ENCODE measurements around the gene DNAH6. TPM values are rescaled to one million over a fixed set of nuclear protein-coding genes. Genes with fewer than 3 reads are reported as not detected.

The DNAH6 gene
- total RNA-seq, 4 donors from 2014 or later: 0.04 to 0.67 (median 0.27) TPM

GRCh38 chr2:84697895-84698294 is 181.6 kb downstream of the DNAH6 start:
- H3K4me3 ChIP-seq: no peak overlapping the region
- H3K27ac ChIP-seq: no peak overlapping the region
- WGBS, 2 donors (ENCODE audit: low coverage in 1 of 2): 47 to 49% methylated on average over 2 of the region's 2 CpGs
- ATAC-seq: no peak
- H3K9me3 ChIP-seq: no peaks in the 10 kb centered on the region
- no peaks in the 10 kb centered on the region for H3K4me1 ChIP-seq
- no peaks in the 10 kb centered on the region for H3K27me3 ChIP-seq
- TF ChIP-seq CTCF (IDR thresholded peaks at IDR 0.05): no peak
- no peak for TF ChIP-seq EP300 (IDR thresholded peaks at IDR 0.05)
- no peak for TF ChIP-seq POLR2AphosphoS5 (IDR thresholded peaks at IDR 0.05)
- no peak for TF ChIP-seq POLR2A (IDR thresholded peaks at IDR 0.05)
- H3K36me3 ChIP-seq: no peaks in the 10 kb centered on the region

- TF ChIP-seq CTCF (IDR thresholded peaks at IDR 0.05) (no peak), POLR2A (IDR thresholded peaks at IDR 0.05) (no peak), POLR2AphosphoS5 (IDR thresholded peaks at IDR 0.05) (no peak), EP300 (IDR thresholded peaks at IDR 0.05) (no peak)
Measured at GRCh38 chr2:84700006-84700405, 183.7 kb downstream of the DNAH6 start.

GRCh38 chr2:84701880-84702279 is 185.6 kb downstream of the DNAH6 start:
- Histone ChIP-seq H3K27ac (no peak overlapping the region), H3K4me3 (no peak overlapping the region), H3K27me3 (no peaks in the 10 kb centered on the region), H3K36me3 (no peaks in the 10 kb centered on the region), H3K9me3 (no peaks in the 10 kb centered on the region), H3K4me1 (no peaks in the 10 kb centered on the region)
- 40 to 71% methylated on average over 1 of the region's 1 CpG for WGBS, 2 donors (ENCODE audit: low coverage in 1 of 2)
- no peak for ATAC-seq
- TF ChIP-seq CTCF (IDR thresholded peaks at IDR 0.05) (no peak), EP300 (IDR thresholded peaks at IDR 0.05) (no peak)

More at GRCh38 chr2:84700006-84700405, 183.7 kb downstream of the DNAH6 start:
- Histone ChIP-seq H3K27me3 (no peaks in the 10 kb centered on the region), H3K4me1 (no peaks in the 10 kb centered on the region), H3K9me3 (no peaks in the 10 kb centered on the region), H3K4me3 (no peak overlapping the region), H3K36me3 (no peaks in the 10 kb centered on the region), H3K27ac (no peak overlapping the region)
- WGBS, 2 donors (ENCODE audit: low coverage in 1 of 2): 82 to 89% methylated on average over 2 to 3 of the region's 3 CpGs
- ATAC-seq: no peak

- H3K27me3 ChIP-seq: no peaks in the 10 kb centered on the region
- no peak overlapping the region for H3K27ac ChIP-seq
- no peak overlapping the region for H3K4me3 ChIP-seq
- H3K36me3 ChIP-seq: no peaks in the 10 kb centered on the region
- ATAC-seq: no peak
- WGBS, 2 donors (ENCODE audit: low coverage in 1 of 2): 75 to 100% methylated on average over 2 to 3 of the region's 3 CpGs
- TF ChIP-seq POLR2AphosphoS5 (IDR thresholded peaks at IDR 0.05) (no peak), EP300 (IDR thresholded peaks at IDR 0.05) (no peak), POLR2A (IDR thresholded peaks at IDR 0.05) (no peak), CTCF (IDR thresholded peaks at IDR 0.05) (no peak)
- no peaks in the 10 kb centered on the region for H3K4me1 ChIP-seq
- H3K9me3 ChIP-seq: no peaks in the 10 kb centered on the region
Measured at GRCh38 chr2:84702941-84703340, 186.6 kb downstream of the DNAH6 start.

DNA sequence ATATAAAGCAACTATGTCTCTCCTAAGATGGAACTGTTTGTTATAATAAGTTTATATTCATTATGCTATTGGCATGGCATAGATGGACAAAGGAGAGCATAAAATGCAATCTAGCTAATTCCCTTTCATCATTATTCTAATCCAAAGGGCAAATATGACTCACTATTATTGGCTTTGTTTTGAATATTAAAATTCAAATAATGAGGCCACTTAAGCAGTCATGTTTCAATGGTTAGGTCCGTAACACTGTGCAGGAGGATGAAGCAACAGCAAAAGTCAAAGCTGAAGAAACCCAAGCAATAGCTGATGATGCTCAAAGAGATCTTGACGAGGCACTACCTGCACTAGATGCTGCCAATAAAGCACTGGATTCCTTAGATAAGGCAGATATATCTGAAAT is 187.5 kb downstream of the DNAH6 start:
- no peaks in the 10 kb centered on the region for H3K9me3 ChIP-seq
- H3K27me3 ChIP-seq: no peaks in the 10 kb centered on the region
- ATAC-seq: no peak
- H3K36me3 ChIP-seq: no peaks in the 10 kb centered on the region
- H3K4me1 ChIP-seq: no peaks in the 10 kb centered on the region
- TF ChIP-seq POLR2A (IDR thresholded peaks at IDR 0.05) (no peak), CTCF (IDR thresholded peaks at IDR 0.05) (no peak), EP300 (IDR thresholded peaks at IDR 0.05) (no peak), POLR2AphosphoS5 (IDR thresholded peaks at IDR 0.05) (no peak)
- no peak overlapping the region for H3K27ac ChIP-seq
- 78 to 85% methylated on average over 2 of the region's 2 CpGs for WGBS, 2 donors (ENCODE audit: low coverage in 1 of 2)
- no peak overlapping the region for H3K4me3 ChIP-seq

Data from gastroesophageal sphincter (tissue), 4 donors.